Ectodermal cell (in vitro differentiated cells): ENCODE data around the gene SLC25A1.
"Not testable (repeated sequence)": the region's sequence is repeated elsewhere in the genome, so short reads cannot be mapped to it uniquely, and the experiment has no call there.

ENCODE experiments used
- H3K27ac ChIP-seq: 2 replicates; pipeline ENCODE4 v1.7.0; 2013; ENCODE audit warnings: mild to moderate bottlenecking, low read depth, low read length; ENCODE audit not compliant: insufficient read depth, poor library complexity, severe bottlenecking
- H3K27me3 ChIP-seq: 2 replicates; pipeline ENCODE4 v1.7.0; 2013; ENCODE audit warnings: mild to moderate bottlenecking, low read length; ENCODE audit not compliant: insufficient read depth, control insufficient read depth, poor library complexity, severe bottlenecking
- H3K36me3 ChIP-seq: one replicate; pipeline ENCODE4 v1.7.0; 2013; ENCODE audit warnings: low read length; ENCODE audit not compliant: control insufficient read depth, insufficient read depth
- H3K4me1 ChIP-seq: one replicate; pipeline ENCODE4 v1.7.0; 2013; ENCODE audit warnings: low read length; ENCODE audit not compliant: control insufficient read depth, insufficient read depth
- H3K4me3 ChIP-seq: 2 replicates; pipeline ENCODE4 v1.7.0; 2013; ENCODE audit warnings: low read depth, low read length, control low read depth; ENCODE audit not compliant: insufficient read depth
- H3K9me3 ChIP-seq: 2 replicates; pipeline ENCODE4 v1.7.0; 2013; ENCODE audit warnings: mild to moderate bottlenecking, low read length, moderate library complexity; ENCODE audit not compliant: control insufficient read depth
- WGBS, 2 experiments: methylation state at CpG; one replicate each; pipeline ENCODE4 v1.1.7; 2013; ENCODE audit warnings: missing lambda C conversion rate in 2 of 2; 5-methylcytosine and 5-hydroxymethylcytosine counted together

Gene SLC25A1

DNA sequence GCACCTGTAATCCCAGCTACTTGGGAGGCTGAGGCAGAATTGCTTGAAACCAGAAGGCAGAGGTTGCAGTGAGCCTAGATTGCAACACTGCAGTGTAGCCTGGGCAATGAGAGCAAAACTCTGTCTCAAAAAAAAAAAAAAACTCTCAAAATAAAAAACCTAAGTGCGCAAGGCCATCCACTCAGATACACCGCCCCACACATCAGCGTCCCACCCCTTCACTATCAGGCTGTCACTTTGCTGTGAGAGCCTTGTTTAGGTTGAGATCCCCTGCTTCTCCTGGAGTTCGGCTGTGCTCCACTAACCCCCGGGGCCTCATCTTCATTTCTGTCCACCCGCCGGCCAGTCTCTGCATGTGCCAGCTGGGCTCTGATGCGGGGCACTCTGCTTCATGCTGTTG is 12.1 kb downstream of the SLC25A1 start:
- Histone ChIP-seq H3K4me3 (no peak overlapping the region), H3K9me3 (no peaks in the 10 kb centered on the region), H3K4me1 (peaks cover 19% of the 10 kb centered on the region), H3K36me3 (no peaks in the 10 kb centered on the region), H3K27ac (no peak overlapping the region), H3K27me3 (peaks cover 66% of the 10 kb centered on the region)
- WGBS, 2 experiments: 86% methylated on average over 8 of the region's 8 CpGs

DNA sequence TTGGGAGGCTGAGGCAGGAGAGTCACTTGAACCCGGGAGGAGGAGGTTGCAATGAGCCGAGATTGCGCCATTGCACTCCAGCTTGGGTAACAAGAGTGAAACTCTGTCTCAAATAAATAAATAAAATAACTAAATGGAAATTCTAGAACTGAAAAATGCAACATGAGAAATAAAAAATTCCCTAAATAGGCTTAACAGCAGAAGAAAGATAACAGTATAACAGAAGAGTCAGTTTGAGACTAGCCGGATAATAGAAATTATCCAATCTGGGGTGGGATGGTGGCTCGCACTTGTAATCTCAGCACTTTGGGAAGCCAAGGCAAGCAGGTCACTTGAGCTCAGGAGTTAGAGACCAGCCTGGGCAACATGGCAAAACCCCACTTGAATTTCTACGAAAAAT is 14.1 kb downstream of the SLC25A1 start:
- Histone ChIP-seq H3K27ac (no peak overlapping the region), H3K27me3 (peaks cover 55% of the 10 kb centered on the region), H3K4me1 (peaks cover 3% of the 10 kb centered on the region), H3K9me3 (no peaks in the 10 kb centered on the region), H3K36me3 (no peaks in the 10 kb centered on the region), H3K4me3 (no peak overlapping the region)
- WGBS, 2 experiments: 87 to 95% methylated on average over 5 to 6 of the region's 6 CpGs

DNA sequence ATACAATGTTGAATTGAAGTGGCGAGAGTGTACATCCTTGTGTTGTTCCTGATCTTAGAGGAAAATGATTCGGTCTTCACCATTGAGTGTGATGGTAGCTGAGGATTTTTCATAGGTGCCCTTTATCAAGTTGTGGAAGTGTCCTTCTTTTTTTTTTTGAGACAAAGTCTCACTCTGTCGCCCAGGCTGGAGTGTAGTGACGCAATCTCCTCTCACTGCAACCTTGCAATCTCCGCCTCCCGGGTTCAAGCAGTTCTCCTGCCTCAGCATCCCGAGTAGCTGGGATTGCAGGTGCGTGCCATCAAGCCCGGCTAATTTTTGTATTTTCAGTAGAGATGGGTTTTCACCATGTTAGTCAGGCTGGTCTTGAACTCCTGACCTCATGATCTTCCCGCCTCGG is 19.9 kb downstream of the SLC25A1 start:
- H3K36me3 ChIP-seq, H3K27ac ChIP-seq, H3K4me1 ChIP-seq, H3K4me3 ChIP-seq, H3K9me3 ChIP-seq: not testable (repeated sequence)
- 88 to 92% methylated on average over 11 of the region's 11 CpGs for WGBS, 2 experiments
- H3K27me3 ChIP-seq: peaks cover 36% of the 10 kb centered on the region

DNA sequence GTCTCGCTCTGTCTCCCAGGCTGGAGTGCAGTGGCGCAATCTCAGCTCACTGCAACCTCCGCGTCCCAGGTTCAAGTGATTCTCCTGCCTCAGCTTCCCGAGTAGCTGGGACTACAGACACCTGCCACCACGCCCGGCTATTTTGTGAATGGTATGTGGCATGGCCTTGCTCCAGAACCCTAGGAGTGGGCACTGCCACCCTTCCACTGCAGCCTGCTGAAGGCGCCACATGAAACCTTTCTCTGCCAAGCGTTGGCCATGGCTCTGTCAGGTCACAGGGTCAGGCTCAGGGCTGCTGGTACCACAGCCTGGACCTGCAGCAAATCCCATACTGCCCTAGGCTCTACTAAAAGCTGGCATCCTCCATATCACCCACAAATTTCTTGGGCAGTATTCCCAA is 22.4 kb downstream of the SLC25A1 start:
- H3K27ac ChIP-seq, H3K36me3 ChIP-seq, H3K4me1 ChIP-seq, H3K4me3 ChIP-seq, H3K9me3 ChIP-seq: not testable (repeated sequence)
- peaks cover 51% of the 10 kb centered on the region for H3K27me3 ChIP-seq
- WGBS, 2 experiments: 87 to 91% methylated on average over 9 of the region's 9 CpGs

DNA sequence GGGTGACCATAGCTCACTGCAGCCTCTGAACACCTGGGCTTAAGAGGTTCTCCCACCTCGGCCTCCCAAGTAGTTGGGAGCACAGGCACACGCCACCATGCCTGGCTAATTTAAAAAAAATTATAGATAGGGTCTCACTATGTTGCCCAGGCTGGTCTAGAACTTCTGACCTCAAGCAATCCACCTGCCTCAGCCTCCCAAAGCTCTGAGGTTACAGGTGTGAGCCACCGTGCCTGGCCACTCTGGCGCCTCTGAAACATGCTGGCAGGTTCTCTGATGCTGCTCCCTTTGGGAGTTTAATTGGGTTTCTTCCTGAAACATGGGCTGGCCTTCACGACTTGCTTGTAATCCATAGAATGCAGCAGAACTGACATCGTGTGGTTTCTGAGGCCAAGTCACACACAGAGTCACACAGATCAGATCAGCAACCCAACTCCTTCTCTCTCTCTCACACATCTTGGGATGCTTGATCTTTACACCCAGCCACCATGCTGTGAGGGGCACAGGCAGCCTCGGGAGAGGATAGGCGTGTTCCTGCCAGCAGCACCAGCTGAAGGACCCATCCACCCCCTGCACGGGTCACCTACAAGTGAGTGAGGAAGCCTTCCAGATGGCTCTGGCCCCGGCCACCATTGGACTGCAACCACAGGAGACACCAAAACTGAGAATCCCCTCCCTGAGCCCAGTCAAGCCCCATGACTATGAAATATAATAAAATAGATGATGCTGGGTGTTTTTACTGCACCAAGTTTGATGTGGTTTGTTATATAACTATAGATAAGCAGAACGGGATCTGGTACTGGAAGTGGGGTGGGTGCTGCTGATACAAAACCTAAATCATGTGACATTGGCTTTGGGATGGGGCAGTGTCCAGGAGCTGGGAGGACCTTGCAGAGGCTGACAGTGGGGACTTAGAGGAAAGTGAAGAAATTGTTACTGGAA is 25.3 kb downstream of the SLC25A1 start:
- 74 to 76% methylated on average over 11 of the region's 11 CpGs for WGBS, 2 experiments

DNA sequence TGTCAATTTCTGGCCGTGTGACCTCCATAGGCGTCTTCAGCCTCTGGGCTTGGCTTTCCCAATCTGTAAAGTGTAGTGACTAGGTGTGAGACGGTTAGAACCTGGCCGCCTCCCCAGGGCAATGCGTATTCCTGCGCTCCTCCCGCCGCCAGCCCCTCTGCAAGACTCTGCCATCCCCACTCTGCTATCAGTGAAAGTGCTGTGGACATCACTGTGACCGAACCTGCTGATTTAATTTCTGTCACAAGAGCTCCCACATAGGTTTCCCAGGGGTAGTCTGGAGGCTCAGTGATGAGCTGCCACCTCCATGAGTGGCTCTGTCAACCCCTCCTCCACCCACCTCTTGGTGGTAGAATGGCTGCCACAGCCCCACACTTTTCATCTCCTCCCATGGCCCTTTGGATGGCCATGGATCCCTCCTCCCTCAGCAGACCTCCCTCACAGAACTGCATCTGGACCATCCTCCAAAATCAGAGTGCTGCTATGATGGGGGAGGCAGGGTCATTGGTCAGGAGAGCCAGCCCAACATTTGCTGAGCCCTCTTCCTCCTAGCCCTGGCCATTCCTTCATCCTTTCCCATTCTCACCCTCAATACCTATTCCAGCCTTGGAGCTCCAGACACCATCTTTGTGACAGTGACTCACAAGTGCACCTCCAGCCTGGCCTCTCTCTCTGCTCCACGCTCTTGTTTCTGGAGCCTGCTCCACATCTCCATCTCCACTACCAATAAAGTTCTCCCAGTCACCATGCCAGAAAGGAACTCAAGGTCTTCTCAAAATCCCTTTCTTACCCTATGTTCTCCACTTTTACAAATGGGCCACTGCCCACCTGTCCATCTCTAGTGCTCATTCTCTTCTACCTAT is 27.0 kb downstream of the SLC25A1 start:
- Histone ChIP-seq H3K9me3 (no peaks in the 10 kb centered on the region), H3K4me1 (no peaks in the 10 kb centered on the region), H3K27ac (no peak overlapping the region), H3K27me3 (peaks cover 79% of the 10 kb centered on the region), H3K36me3 (no peaks in the 10 kb centered on the region), H3K4me3 (no peak overlapping the region)
- 59 to 67% methylated on average over 10 of the region's 10 CpGs for WGBS, 2 experiments

More for the DNA sequence above, 25.3 kb downstream of the SLC25A1 start:
- H3K9me3 ChIP-seq: no peaks in the 10 kb centered on the region
- peaks cover 63% of the 10 kb centered on the region for H3K27me3 ChIP-seq
- no peaks in the 10 kb centered on the region for H3K36me3 ChIP-seq
- H3K4me1 ChIP-seq: no peaks in the 10 kb centered on the region
- H3K27ac ChIP-seq: no peak overlapping the region
- H3K4me3 ChIP-seq: no peak overlapping the region

DNA sequence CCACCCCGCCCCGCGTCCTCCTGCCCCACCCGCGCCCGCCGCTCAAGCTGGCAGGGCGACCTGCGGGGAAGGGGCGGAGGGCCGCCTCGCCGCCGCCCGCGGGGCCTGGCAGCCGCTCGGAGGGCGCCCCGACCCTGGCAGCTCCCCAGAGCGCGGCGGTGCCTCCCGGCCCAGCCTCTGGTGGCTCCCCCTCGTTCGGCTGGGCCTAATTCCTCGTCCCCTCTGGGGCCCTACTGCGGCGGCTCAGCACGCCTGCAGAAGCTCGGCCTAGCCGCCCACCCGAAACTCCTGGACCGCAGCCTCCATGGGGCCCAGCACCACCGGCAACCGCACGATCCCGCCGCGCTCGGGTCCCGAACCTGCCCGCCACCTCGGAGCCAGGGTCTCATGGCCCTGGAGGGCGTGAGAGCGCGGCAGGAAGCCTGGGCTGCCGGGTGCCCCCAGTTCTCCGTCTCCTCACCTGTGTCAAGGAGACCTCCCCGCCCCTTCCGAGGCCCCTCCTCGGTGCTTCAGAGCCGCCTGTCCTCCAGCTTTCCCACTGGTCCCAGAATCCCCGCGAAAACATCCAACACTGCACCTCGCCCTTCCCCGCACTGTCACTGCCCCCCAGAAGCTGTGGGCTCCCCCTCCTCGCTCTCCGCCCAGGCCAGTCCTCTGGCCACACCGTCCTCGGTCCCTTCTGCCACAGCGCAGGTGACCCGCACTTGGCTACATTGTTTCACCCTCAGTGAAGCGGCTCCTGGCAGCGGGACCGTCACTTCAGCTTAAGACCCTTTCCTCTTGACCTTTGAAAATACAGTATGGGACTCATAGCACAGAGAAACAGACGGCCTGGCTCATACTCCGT is 27.8 kb downstream of the SLC25A1 start:
- H3K27ac ChIP-seq: no peak overlapping the region
- H3K4me1 ChIP-seq: no peaks in the 10 kb centered on the region
- H3K36me3 ChIP-seq: no peaks in the 10 kb centered on the region
- WGBS, 2 experiments: 21 to 22% methylated on average over 68 of the region's 68 CpGs
- H3K9me3 ChIP-seq: no peaks in the 10 kb centered on the region
- no peak overlapping the region for H3K4me3 ChIP-seq
- H3K27me3 ChIP-seq: peaks cover 84% of the 10 kb centered on the region

DNA sequence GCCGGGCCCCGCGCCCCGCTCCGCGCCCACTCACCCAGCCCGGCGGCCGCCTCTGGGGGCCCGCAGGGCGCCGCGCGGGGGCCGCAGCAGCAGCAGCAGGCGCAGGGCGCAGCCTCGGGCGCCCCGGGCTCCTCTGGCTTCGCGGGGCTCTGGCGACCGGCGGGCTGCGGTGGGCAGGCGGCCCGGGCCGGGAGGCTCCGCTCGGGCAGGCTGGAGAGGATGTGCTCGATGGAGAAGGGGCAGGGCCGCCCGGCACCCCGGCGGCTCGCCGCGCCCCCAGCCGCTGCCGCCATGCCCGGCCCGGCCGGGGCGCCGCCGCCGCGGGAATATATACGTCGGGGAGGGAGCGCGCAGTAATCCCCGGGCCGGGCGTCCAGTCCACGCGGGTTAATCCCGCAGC is 28.5 kb downstream of the SLC25A1 start, which contains the start of gene GSC2:
Gene GSC2 (minus strand): TSS at position 302 of the 400 bp plus-strand sequence. CDS start 9 bp downstream, at position 293.
- H3K9me3 ChIP-seq: no peaks in the 10 kb centered on the region
- H3K27me3 ChIP-seq: peaks cover 86% of the 10 kb centered on the region
- WGBS, 2 experiments: 4% methylated on average over 59 of the region's 59 CpGs
- no peak within 1 kb of the TSS for H3K4me3 ChIP-seq
- H3K36me3 ChIP-seq: no peaks in the 10 kb centered on the region
- no peak within 1 kb of the TSS for H3K27ac ChIP-seq
- no peaks in the 10 kb centered on the region for H3K4me1 ChIP-seq

DNA sequence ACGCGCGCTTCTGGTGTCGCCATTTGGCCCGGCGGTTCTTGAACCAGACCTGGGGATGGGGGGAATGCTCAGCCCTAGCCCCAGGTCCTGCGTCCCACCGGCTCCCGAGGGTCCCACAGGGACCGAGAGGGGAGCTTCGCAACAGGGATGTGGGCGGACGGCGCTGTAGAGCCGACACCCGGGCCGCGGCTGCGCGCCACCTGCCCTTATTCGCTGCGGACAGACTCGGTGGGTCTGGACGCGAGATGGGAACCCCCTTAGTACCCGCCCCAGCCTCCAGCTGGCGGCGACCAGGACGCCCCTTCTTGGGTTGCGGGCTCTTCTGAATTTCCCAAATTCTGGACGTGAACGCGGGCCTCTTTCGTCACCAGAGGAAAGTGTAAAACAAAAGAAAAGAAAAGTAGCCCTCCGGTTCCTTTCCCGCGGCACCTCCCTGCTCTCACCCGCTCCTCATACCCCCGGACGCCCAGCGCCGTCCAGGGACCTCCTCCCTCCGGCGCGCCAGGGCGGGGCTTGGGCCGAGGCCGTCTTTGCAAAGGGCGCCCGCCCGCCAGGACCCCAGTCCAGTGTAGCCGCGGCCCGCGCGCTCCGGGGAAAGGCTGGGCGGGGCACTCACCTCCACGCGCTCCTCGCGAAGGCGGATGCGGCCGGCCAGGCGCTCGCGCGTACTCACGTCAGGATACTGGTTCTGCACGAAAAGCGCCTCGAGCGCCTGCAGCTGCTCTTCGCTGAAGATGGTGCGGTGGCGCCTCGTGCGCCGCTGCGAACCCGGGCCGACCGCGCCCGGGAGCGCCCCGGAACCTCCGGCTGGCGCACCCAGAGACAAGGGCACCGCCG is 29.3 kb downstream of the SLC25A1 start:
- H3K4me3 ChIP-seq: no peak overlapping the region
- H3K27ac ChIP-seq: no peak overlapping the region
- H3K27me3 ChIP-seq: peaks cover 86% of the 10 kb centered on the region
- no peaks in the 10 kb centered on the region for H3K4me1 ChIP-seq
- no peaks in the 10 kb centered on the region for H3K9me3 ChIP-seq
- 15 to 17% methylated on average over 92 of the region's 92 CpGs for WGBS, 2 experiments
- no peaks in the 10 kb centered on the region for H3K36me3 ChIP-seq
